Ishikawa (cell line): ENCODE results near the gene DMBT1.
A peak's percentile ranks its signal among the peaks of the same experiment; 100 is the strongest.

Experiments
- CEBPB ChIP-seq: IDR thresholded peaks from 2 replicates; pipeline ENCODE4 v1.6.1; 2012
- CREB1 ChIP-seq: IDR thresholded peaks from 2 replicates; pipeline ENCODE4 v1.6.1; 2012; ENCODE audit warnings: low read depth
- EGR1 ChIP-seq: IDR thresholded peaks from 2 replicates; pipeline ENCODE4 v1.6.1; 2012
- EP300 ChIP-seq: IDR thresholded peaks from 2 replicates; pipeline ENCODE4 v1.6.1; 2012; ENCODE audit warnings: borderline replicate concordance
- FOXM1 ChIP-seq: IDR thresholded peaks from 2 replicates; pipeline ENCODE4 v1.6.1; 2012; ENCODE audit warnings: low read depth, borderline replicate concordance
- NFIC ChIP-seq: IDR thresholded peaks from 2 replicates; pipeline ENCODE4 v1.6.1; 2012
- RAD21 ChIP-seq: IDR thresholded peaks from 2 replicates; pipeline ENCODE4 v1.6.1; 2012; ENCODE audit warnings: low read depth
- REST ChIP-seq: IDR thresholded peaks from 2 replicates; pipeline ENCODE4 v1.6.1; 2012; ENCODE audit warnings: low read depth, mild to moderate bottlenecking
- TAF1 ChIP-seq: IDR thresholded peaks from 2 replicates; pipeline ENCODE4 v1.6.1; 2012; ENCODE audit warnings: low read depth, mild to moderate bottlenecking
- TCF12 ChIP-seq: IDR thresholded peaks from 2 replicates; pipeline ENCODE4 v1.6.1; 2012; ENCODE audit warnings: low read depth
- TEAD4 ChIP-seq: IDR thresholded peaks from 2 replicates; pipeline ENCODE4 v1.6.1; 2012
- USF1 ChIP-seq: IDR thresholded peaks from 2 replicates; pipeline ENCODE4 v1.6.1; 2012
- YY1 ChIP-seq: IDR thresholded peaks from 2 replicates; pipeline ENCODE4 v1.6.1; 2012; ENCODE audit warnings: low read depth
- ZBTB7A ChIP-seq: IDR thresholded peaks from 2 replicates; pipeline ENCODE4 v1.6.1; 2012; ENCODE audit warnings: low read depth
- TF ChIP-seq, protein P1 (sequence below): IDR thresholded peaks from 2 replicates; pipeline ENCODE4 v1.6.1; 2012

Gene DMBT1

DNA sequence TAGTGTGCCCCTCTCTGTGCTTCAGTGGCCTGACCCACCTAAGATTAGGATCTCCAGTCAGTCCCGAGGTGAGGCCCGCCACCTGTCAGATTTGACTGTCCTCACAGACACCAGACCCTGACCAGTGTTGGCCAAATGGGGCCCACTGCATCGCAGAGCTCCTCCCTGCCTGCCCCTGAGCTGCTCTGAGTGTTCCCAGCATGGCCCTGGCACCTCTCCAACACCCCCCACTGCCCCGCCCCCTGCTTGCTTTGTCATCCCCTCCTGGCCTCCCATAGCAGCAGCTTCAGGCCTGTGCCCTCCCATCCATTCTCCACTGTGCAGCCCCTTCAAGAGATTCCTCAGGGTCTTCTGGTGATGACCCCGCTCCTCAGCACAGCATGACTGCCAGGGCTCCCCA is 71.5 kb downstream of the DMBT1 start:
- TF ChIP-seq NFIC = peak; percentile 62
- TF ChIP-seq TEAD4 = no peak

GRCh38 chr10:122632576-122632975 is 72.0 kb downstream of the DMBT1 start:
- TF ChIP-seq, protein P1, sequence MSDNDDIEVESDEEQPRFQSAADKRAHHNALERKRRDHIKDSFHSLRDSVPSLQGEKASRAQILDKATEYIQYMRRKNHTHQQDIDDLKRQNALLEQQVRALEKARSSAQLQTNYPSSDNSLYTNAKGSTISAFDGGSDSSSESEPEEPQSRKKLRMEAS = no peak
- TF ChIP-seq FOXM1 (no peak), CEBPB (no peak), REST (no peak), NFIC (no peak), EP300 (no peak), YY1 (no peak), TCF12 (no peak), TEAD4 (no peak)

GRCh38 chr10:122636953-122637352 is 76.4 kb downstream of the DMBT1 start:
- no peak for TF ChIP-seq EP300
- TF ChIP-seq, protein P1 = no peak
- no peak for TF ChIP-seq RAD21
- TF ChIP-seq REST = no peak
- no peak for TF ChIP-seq TAF1
- TF ChIP-seq CREB1 = no peak
- no peak for TF ChIP-seq TCF12

DNA sequence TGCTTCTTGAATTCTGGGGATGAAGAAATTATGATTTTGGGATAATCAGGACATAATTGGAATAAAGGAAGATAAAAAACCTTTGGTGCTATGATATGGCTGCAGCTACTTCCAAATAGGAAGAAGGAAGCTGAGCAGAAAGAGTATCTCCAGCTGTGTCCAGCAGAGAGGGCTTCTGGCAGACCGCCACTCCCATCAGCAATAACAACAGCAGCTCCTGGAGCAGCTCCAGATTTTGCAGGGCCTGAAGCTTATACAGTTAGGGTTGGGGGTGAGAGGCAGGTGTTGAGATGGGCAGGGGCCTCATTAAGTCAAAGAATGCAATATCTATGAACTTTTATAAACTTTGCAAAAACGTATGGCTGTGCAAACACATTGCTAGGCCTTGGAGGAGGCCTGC is 76.8 kb downstream of the DMBT1 start:
- no peak for TF ChIP-seq EP300
- TF ChIP-seq EGR1 = no peak
- TF ChIP-seq, protein P1 = no peak
- TF ChIP-seq USF1 = no peak

GRCh38 chr10:122638106-122638505 is 77.6 kb downstream of the DMBT1 start:
- no peak for TF ChIP-seq FOXM1
- no peak for TF ChIP-seq REST
- TF ChIP-seq TCF12 = no peak
- no peak for TF ChIP-seq USF1
- no peak for TF ChIP-seq TAF1
- no peak for TF ChIP-seq CEBPB
- TF ChIP-seq TEAD4 = no peak
- TF ChIP-seq EGR1 = no peak
- no peak for TF ChIP-seq YY1
- TF ChIP-seq CREB1 = no peak
- TF ChIP-seq, protein P1 = no peak
- TF ChIP-seq NFIC = no peak
- no peak for TF ChIP-seq ZBTB7A
- no peak for TF ChIP-seq EP300
- TF ChIP-seq RAD21 = no peak
